Progenitor cell of endocrine pancreas (in vitro differentiated cells): ENCODE results near the gene CHRM2. TPM values are rescaled to one million over a fixed set of nuclear protein-coding genes. Genes with fewer than 3 reads are reported as not detected.

Experiments
- DNase-seq: peaks from one replicate; pipeline ENCODE4 v3.0.0; 2021; ENCODE audit warnings: low spot score; ENCODE audit not compliant: unreplicated experiment
- H3K27ac Mint-ChIP-seq: 2 replicates; pipeline ENCODE4 v1.8.0; 2021; ENCODE audit warnings: mild to moderate bottlenecking, moderate library complexity, mixed read lengths
- H3K27me3 Mint-ChIP-seq: 2 replicates; pipeline ENCODE4 v1.8.0; 2021; ENCODE audit warnings: mixed read lengths
- H3K36me3 Mint-ChIP-seq: 2 replicates; pipeline ENCODE4 v1.8.0; 2022; ENCODE audit warnings: mixed read lengths; ENCODE audit not compliant: insufficient read depth
- H3K4me1 Mint-ChIP-seq: 2 replicates; pipeline ENCODE4 v1.8.0; 2021; ENCODE audit warnings: low read depth, mixed read lengths
- H3K4me3 Mint-ChIP-seq: 2 replicates; pipeline ENCODE4 v1.8.0; 2021; ENCODE audit warnings: low read depth, mild to moderate bottlenecking, moderate library complexity, mixed read lengths
- H3K9me3 Mint-ChIP-seq: 2 replicates; pipeline ENCODE4 v1.8.0; 2021; ENCODE audit warnings: low read depth, mixed read lengths
- total RNA-seq: library from RNA; stranded (reverse); gene quantifications from 2 replicates; pipeline ENCODE4 v1.2.1, GENCODE V29; 2021
- TF ChIP-seq, protein P1 (sequence below): fragments of 200-600 bp; sonication (generic); IDR thresholded peaks from one replicate; pipeline ENCODE4 v1.5.0; 2021; ENCODE audit warnings: antibody characterized with exemption, mild to moderate bottlenecking; ENCODE audit not compliant: unreplicated experiment

The CHRM2 gene
- total RNA-seq, 1 donor from 2014 or later: not detected

- H3K27ac Mint-ChIP-seq: no peak overlapping the region
- H3K9me3 Mint-ChIP-seq: no peaks in the 10 kb centered on the region
- peaks cover 9% of the 10 kb centered on the region for H3K27me3 Mint-ChIP-seq
- H3K36me3 Mint-ChIP-seq: no peaks in the 10 kb centered on the region
- peaks cover 9% of the 10 kb centered on the region for H3K4me1 Mint-ChIP-seq
- DNase-seq: no peak
- H3K4me3 Mint-ChIP-seq: no peak overlapping the region
- TF ChIP-seq, protein P1, sequence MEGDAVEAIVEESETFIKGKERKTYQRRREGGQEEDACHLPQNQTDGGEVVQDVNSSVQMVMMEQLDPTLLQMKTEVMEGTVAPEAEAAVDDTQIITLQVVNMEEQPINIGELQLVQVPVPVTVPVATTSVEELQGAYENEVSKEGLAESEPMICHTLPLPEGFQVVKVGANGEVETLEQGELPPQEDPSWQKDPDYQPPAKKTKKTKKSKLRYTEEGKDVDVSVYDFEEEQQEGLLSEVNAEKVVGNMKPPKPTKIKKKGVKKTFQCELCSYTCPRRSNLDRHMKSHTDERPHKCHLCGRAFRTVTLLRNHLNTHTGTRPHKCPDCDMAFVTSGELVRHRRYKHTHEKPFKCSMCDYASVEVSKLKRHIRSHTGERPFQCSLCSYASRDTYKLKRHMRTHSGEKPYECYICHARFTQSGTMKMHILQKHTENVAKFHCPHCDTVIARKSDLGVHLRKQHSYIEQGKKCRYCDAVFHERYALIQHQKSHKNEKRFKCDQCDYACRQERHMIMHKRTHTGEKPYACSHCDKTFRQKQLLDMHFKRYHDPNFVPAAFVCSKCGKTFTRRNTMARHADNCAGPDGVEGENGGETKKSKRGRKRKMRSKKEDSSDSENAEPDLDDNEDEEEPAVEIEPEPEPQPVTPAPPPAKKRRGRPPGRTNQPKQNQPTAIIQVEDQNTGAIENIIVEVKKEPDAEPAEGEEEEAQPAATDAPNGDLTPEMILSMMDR: no peak
These were observed 29.2 kb downstream of the CHRM2 start for GRCh38 chr7:136897676-136898075.

- DNase-seq: no peak
- no peaks in the 10 kb centered on the region for H3K9me3 Mint-ChIP-seq
- H3K27me3 Mint-ChIP-seq: peaks cover 9% of the 10 kb centered on the region
- TF ChIP-seq, protein P1: no peak
- H3K4me1 Mint-ChIP-seq: peaks cover 9% of the 10 kb centered on the region
- H3K4me3 Mint-ChIP-seq: no peak overlapping the region
- no peaks in the 10 kb centered on the region for H3K36me3 Mint-ChIP-seq
- no peak overlapping the region for H3K27ac Mint-ChIP-seq
These were observed 31.6 kb downstream of the CHRM2 start for GRCh38 chr7:136900005-136900404.

GRCh38 chr7:136910771-136911170 lies 42.3 kb downstream of the CHRM2 start:
- DNase-seq: no peak
- H3K4me3 Mint-ChIP-seq: no peak overlapping the region
- no peak overlapping the region for H3K27ac Mint-ChIP-seq
- TF ChIP-seq, protein P1: no peak
- no peaks in the 10 kb centered on the region for H3K4me1 Mint-ChIP-seq
- H3K9me3 Mint-ChIP-seq: no peaks in the 10 kb centered on the region
- no peaks in the 10 kb centered on the region for H3K27me3 Mint-ChIP-seq
- H3K36me3 Mint-ChIP-seq: no peaks in the 10 kb centered on the region

GRCh38 chr7:136911344-136911743 lies 42.9 kb downstream of the CHRM2 start:
- DNase-seq: no peak
- Mint-ChIP-seq H3K36me3 (no peaks in the 10 kb centered on the region), H3K27ac (no peak overlapping the region), H3K27me3 (no peaks in the 10 kb centered on the region), H3K4me1 (no peaks in the 10 kb centered on the region), H3K9me3 (no peaks in the 10 kb centered on the region), H3K4me3 (no peak overlapping the region)
- TF ChIP-seq, protein P1: no peak

GRCh38 chr7:136912339-136912738 lies 43.9 kb downstream of the CHRM2 start:
- Mint-ChIP-seq H3K27ac (no peak overlapping the region), H3K9me3 (no peaks in the 10 kb centered on the region), H3K36me3 (no peaks in the 10 kb centered on the region), H3K27me3 (no peaks in the 10 kb centered on the region), H3K4me1 (no peaks in the 10 kb centered on the region), H3K4me3 (no peak overlapping the region)
- DNase-seq: no peak
- TF ChIP-seq, protein P1: no peak
